NT2/D1 (cell line): Measurements from ENCODE around the gene TRMT61A.
A peak's percentile ranks its signal among the peaks of the same experiment; 100 is the strongest.

Experiments
- DNase-seq: peaks from one replicate; pipeline ENCODE4 v3.0.0-alpha.2; 2011; ENCODE audit warnings: low read depth, low spot score
- H3K27me3 ChIP-seq: 2 replicates; pipeline ENCODE4 v1.6.0; 2011; ENCODE audit warnings: mild to moderate bottlenecking; ENCODE audit not compliant: insufficient read length, insufficient read depth
- H3K36me3 ChIP-seq: 2 replicates; pipeline ENCODE4 v1.6.1; 2011; ENCODE audit warnings: mild to moderate bottlenecking, low read length, mixed read lengths; ENCODE audit not compliant: insufficient read depth, insufficient read length
- H3K4me1 ChIP-seq: 2 replicates; pipeline ENCODE4 v1.5.1; 2011; ENCODE audit not compliant: insufficient read depth, insufficient read length
- H3K4me3 ChIP-seq: 2 replicates; pipeline ENCODE4 v1.5.1; 2011; ENCODE audit warnings: low read depth; ENCODE audit not compliant: insufficient read length
- H3K9ac ChIP-seq: 2 replicates; pipeline ENCODE4 v1.6.0; 2011; ENCODE audit warnings: low read depth; ENCODE audit not compliant: insufficient read length
- H3K9me3 ChIP-seq: 2 replicates; pipeline ENCODE4 v1.5.1; 2011; ENCODE audit warnings: mild to moderate bottlenecking, low read length; ENCODE audit not compliant: insufficient read depth
- SUZ12 ChIP-seq: IDR thresholded peaks from 2 replicates; pipeline ENCODE4 v1.6.1; 2011; ENCODE audit not compliant: insufficient read length, insufficient read depth; ENCODE audit errors: extremely low read depth
- YY1 ChIP-seq: IDR thresholded peaks from 2 replicates; pipeline ENCODE4 v1.6.1; 2011; ENCODE audit not compliant: insufficient read length, insufficient read depth
- ZNF274 ChIP-seq: IDR thresholded peaks from 2 replicates; pipeline ENCODE4 v1.6.1; 2011; ENCODE audit warnings: mild to moderate bottlenecking, low read depth, low read length

The TRMT61A gene

DNA sequence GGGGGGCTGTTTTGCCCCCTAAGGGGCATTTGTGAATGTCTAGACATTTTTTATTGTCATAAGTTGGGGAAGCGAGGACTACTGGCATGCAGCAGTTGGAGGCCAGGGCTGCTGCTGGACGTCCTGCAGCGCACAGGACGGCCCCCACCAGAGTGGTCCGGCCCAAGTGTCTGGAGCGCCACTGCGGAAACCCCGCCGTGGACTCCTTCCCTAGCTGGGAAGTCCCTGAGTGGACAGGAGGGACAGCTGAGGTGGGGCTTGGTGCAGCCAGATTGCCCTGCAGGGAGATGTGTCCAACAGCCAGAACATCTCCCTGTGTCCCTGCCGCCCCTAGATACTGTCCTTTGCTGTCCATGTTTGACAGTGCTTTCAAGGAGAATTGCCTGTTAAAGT is 11.8 kb upstream of the TRMT61A start:
- no peak for TF ChIP-seq SUZ12
- TF ChIP-seq YY1, result no peak
- no peak for TF ChIP-seq ZNF274
- H3K4me1 ChIP-seq, result peaks cover 21% of the 10 kb centered on the region
- DNase-seq, result no peak
- H3K4me3 ChIP-seq, result no peak overlapping the region
- no peaks in the 10 kb centered on the region for H3K9me3 ChIP-seq
- no peaks in the 10 kb centered on the region for H3K27me3 ChIP-seq
- no peak overlapping the region for H3K9ac ChIP-seq
- peaks cover 25% of the 10 kb centered on the region for H3K36me3 ChIP-seq

DNA sequence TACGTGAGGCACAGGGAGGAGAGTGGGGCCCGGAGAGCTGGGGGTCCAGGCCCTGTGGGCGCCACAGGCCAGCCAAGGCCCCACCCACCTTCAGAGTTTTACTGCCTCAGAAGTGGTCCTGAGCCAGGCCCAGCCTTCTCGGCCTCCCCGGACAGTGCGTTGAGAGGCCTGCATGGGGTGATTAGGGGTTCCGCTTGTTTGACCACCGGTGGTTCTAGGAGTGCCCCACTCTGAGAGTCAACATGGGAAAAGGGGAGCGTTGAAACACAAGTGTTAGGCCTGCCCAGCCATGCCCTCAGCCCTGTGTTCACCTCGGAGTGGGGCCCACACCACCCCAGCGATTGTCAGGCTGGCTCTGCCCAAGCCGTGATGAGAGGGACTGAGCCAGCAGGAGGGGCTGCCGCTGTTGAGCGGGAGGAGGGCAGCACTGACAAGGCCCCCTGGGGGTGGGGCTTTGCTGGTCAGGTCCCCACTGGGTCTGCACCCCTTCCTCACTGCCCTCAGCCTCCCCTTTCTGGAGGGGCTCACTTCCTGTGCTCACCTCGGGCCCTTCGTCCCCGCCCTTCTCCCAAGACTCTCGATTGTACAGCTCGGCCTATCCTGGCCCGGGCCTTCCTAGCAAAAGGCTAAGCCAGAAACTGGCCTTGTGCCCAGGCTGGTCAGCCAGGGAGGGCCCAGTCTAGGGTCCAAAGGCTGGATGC is 11.1 kb upstream of the TRMT61A start:
- H3K9ac ChIP-seq, result no peak overlapping the region
- H3K9me3 ChIP-seq, result no peaks in the 10 kb centered on the region
- DNase-seq, result no peak
- peaks cover 20% of the 10 kb centered on the region for H3K36me3 ChIP-seq
- H3K27me3 ChIP-seq, result no peaks in the 10 kb centered on the region
- no peak for TF ChIP-seq YY1
- no peak for TF ChIP-seq ZNF274
- H3K4me1 ChIP-seq, result peaks cover 20% of the 10 kb centered on the region
- no peak overlapping the region for H3K4me3 ChIP-seq

DNA sequence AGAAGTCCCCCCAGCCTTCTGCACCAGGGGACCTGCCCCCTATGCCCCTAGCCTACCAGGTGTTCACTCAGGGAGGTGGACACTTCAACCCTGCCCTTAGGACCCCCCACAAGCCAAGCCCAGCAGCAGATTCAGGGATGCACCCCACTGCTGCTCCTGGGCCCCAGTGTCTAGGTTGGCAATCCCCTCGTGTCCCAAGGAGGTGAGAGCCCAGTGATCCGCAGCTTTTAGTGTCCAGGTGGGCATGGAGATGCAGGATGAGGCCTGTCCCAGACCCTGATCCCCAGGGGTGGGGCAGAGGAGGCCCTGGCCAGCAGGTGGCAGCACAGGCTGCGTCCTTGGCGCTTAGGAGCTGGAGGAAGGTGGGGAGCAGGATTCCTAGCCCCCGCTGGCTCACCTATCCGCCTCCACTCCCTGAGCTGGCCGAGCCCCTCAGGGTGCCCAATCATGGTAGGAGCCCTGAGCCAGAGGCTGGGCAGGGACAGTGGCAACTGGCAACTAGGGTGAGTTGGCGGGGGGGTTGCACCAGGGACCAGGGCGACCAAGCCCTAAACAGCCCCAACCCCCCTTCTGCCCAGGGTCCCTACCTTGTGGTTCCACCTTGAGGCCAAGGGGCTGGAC is 10.5 kb upstream of the TRMT61A start:
- H3K27me3 ChIP-seq, result peaks cover 4% of the 10 kb centered on the region
- TF ChIP-seq ZNF274 (no peak), YY1 (no peak), SUZ12 (no peak)
- H3K36me3 ChIP-seq, result peaks cover 14% of the 10 kb centered on the region
- no peak for DNase-seq
- H3K9ac ChIP-seq, result peak overlapping the region; percentile 21
- no peak overlapping the region for H3K4me3 ChIP-seq
- peaks cover 22% of the 10 kb centered on the region for H3K4me1 ChIP-seq
- H3K9me3 ChIP-seq, result no peaks in the 10 kb centered on the region

DNA sequence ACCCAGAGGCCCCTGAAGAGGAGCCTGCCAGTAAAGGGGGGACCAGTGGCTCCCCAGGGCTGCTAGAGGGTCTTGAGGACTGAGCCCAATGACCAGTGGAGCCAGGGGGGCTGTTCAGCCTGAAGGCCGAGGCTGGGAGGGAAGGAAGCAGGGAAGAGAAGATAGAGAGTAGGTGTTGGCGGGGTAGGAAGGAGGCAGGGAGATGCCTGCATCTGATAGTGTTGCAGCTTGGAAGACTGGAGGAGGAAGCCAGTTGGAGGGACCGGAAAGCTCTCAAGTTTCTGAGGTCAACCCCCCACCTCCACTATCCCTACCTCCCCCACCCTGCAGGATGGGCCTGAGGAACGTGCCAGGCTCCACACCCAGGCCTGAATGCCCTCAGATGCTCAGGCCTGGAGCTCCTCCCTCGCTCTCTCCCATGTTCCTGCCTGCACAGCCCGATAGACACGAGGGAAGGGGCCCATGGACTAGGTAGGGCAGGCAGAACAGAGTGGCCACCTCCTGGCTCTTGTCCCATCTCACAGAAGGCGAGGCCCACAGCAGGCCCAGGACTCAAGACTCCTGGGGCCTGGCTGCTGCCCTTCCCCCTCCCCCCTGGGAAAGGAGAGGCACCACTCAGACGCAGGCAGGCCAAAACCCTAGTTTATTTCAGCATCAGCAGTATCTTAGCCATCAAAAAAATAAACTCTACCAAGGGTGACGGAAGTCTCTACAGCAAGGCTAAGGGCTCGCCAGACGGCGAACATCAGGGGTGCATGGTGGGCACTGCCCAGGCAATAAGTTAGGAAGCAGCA is 9.8 kb upstream of the TRMT61A start:
- Histone ChIP-seq H3K9me3 (no peaks in the 10 kb centered on the region), H3K4me1 (peaks cover 22% of the 10 kb centered on the region), H3K27me3 (peaks cover 12% of the 10 kb centered on the region), H3K9ac (peak overlapping the region; percentile 26), H3K36me3 (peaks cover 13% of the 10 kb centered on the region), H3K4me3 (no peak overlapping the region)
- no peak for TF ChIP-seq YY1
- DNase-seq, result no peak

DNA sequence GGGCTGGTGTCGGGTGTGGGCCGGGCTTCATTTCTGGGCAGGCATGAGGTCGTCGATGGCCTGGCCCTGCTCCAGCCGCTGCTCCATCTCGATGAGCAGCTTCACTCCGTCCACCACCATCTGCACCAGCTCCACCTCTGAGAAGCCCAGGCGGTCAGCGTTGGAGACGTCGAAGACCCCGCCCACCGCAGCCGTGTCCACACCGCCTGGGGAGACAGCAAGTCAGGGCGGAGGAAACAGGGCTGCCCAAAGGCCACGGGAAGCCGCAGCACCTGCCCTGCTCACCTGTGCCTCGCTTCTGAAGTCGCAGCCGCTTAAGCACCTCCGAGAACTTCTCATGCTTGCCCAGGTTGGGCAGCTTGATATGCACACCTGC is 9.2 kb upstream of the TRMT61A start:
- Histone ChIP-seq H3K36me3 (peaks cover 13% of the 10 kb centered on the region), H3K9me3 (no peaks in the 10 kb centered on the region), H3K4me1 (peaks cover 21% of the 10 kb centered on the region), H3K27me3 (peaks cover 17% of the 10 kb centered on the region), H3K9ac (peak overlapping the region; percentile 26), H3K4me3 (no peak overlapping the region)
- no peak for DNase-seq
- TF ChIP-seq YY1 (no peak), SUZ12 (no peak), ZNF274 (no peak)

DNA sequence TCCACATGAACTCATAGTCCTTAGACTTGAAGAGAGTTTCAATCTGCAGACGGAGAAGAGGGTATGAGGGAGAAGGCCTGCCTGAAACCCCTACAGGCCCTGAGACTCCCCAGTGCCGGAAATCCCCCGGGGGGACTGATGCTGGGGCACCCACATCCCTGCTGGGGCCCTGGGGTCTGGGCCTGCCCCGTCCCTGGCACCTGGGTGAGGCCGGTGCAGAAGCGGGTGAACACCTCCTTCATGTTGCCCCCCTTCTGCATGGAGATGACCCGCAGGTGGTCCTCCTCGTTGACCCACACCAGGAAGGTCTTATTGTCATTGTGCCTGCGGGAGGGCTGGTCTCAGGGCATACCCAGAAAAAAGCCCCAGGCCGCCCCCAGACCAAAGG is 8.7 kb upstream of the TRMT61A start:
- Histone ChIP-seq H3K36me3 (peaks cover 13% of the 10 kb centered on the region), H3K27me3 (peaks cover 17% of the 10 kb centered on the region), H3K4me3 (peak overlapping the region; percentile 6), H3K9ac (no peak overlapping the region), H3K4me1 (peaks cover 18% of the 10 kb centered on the region), H3K9me3 (no peaks in the 10 kb centered on the region)
- no peak for DNase-seq
- no peak for TF ChIP-seq ZNF274
- TF ChIP-seq SUZ12, result no peak
- TF ChIP-seq YY1, result no peak

DNA sequence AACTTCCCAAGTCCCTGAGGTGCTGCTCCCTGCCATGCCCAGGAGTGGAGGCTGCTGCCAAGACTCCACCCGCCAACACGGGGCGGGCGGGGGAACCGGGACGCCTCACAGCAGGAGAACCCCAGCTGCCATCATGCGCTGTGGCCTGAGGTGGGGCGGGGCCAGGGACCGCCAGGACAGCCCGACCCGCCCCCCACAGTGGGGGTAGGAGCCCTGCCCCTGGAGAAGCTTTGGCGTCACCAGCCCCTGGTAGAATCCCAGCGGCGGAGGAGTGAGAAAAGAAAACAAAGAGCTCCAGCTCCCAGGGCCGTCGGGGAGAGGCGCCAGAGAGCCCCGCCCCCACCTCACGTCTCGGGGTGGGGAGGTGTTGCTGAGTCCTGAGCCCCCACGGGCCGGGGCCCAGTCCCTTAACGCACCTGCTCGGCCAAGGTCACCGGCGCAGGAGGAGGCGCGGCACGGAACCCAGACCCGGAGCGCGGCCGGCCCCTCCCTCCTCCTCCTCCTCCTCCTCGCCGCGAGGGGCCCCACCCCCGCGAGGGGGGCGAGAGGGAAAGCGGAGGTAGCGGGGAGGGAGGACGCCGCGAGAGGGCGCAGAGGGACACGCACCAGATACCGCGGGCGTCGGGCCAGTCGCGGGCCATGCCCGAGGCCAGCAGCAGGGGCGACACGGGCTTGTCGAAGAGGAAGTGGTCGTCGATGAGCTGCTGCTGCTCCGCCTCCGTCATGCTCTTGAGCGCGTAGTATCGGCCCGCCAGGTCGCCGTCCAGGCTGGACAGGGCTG is 8.1 kb upstream of the TRMT61A start:
- no peak for TF ChIP-seq ZNF274
- no peak for TF ChIP-seq SUZ12
- TF ChIP-seq YY1, result no peak
- H3K4me1 ChIP-seq, result peaks cover 18% of the 10 kb centered on the region
- H3K4me3 ChIP-seq, result peak overlapping the region; percentile 78
- H3K27me3 ChIP-seq, result peaks cover 17% of the 10 kb centered on the region
- H3K9ac ChIP-seq, result peak overlapping the region; percentile 70
- DNase-seq, result no peak
- H3K9me3 ChIP-seq, result no peaks in the 10 kb centered on the region
- H3K36me3 ChIP-seq, result peaks cover 13% of the 10 kb centered on the region
